Measurements from ENCODE around the gene CIAO2B. TPM values are rescaled to one million over a fixed set of nuclear protein-coding genes. Genes with fewer than 3 reads are reported as not detected.

Gene CIAO2B
- total and polyA plus RNA-seq, 4 donors: 51.1 to 120 (median 86.2) TPM

DNA sequence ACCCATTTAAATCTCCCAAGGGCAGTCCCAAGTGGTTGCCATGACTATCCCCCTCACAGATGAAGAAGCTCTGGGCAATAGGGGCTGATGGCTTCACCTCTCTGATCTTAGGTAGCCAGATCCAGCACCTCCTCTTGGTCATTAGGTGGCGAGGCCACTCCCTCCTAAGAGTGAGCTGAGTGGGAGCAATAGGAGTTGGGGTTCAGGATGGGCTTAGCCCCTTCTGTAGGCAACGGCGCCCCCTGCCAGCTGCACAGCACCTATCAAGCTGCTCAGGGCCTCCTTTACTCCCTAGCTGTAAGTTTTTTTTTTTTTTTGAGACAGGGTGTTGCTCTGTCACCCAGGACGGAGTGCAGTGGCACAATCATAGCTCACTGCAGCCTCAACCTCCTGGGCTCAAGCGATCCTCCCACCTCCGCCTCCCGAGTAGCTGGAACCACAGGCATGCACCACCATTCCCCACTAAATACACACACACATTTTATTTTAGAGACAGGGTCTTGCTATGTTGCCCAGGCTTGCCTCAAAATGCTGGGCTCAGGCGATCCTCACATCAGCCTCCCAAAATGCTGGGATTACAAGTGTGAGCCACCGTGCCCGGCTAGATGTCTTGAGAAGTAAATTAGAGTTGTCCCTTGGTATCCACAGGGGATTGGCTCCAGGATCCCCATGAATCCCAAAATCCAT lies 5.4 kb downstream of the CIAO2B start:
- Histone ChIP-seq H3K4me1 (ENCODE audit: control insufficient read depth in 4 of 4, insufficient read depth in 4 of 4, low read length in 3 of 4) (peaks cover 5 to 30% (median 21%) of the 10 kb centered on the region in 4 donors), H3K9me3 (ENCODE audit: control insufficient read depth in 4 of 4, low read length in 3 of 4) (no peaks in the 10 kb centered on the region), H3K36me3 (ENCODE audit: control insufficient read depth in 4 of 4, insufficient read depth in 3 of 4, low read depth in 1 of 4, low read length in 3 of 4) (no peaks in the 10 kb centered on the region), H3K4me3 (ENCODE audit: low read depth in 1 of 3, low read length in 3 of 3) (no peak overlapping the region), H3K27ac (ENCODE audit: low read depth in 1 of 2, low read length in 2 of 2) (no peak overlapping the region), H3K9ac (ENCODE audit: low read depth in 1 of 2, low read length in 2 of 2) (no peak overlapping the region), H3K27me3 (ENCODE audit: control insufficient read depth in 4 of 4, insufficient read depth in 4 of 4, low read length in 3 of 4) (no peaks in the 10 kb centered on the region)
- WGBS: 87% methylated on average over 10 of the region's 10 CpGs
- DNase-seq (ENCODE audit: low spot score): no peak
- TF ChIP-seq, protein P1, sequence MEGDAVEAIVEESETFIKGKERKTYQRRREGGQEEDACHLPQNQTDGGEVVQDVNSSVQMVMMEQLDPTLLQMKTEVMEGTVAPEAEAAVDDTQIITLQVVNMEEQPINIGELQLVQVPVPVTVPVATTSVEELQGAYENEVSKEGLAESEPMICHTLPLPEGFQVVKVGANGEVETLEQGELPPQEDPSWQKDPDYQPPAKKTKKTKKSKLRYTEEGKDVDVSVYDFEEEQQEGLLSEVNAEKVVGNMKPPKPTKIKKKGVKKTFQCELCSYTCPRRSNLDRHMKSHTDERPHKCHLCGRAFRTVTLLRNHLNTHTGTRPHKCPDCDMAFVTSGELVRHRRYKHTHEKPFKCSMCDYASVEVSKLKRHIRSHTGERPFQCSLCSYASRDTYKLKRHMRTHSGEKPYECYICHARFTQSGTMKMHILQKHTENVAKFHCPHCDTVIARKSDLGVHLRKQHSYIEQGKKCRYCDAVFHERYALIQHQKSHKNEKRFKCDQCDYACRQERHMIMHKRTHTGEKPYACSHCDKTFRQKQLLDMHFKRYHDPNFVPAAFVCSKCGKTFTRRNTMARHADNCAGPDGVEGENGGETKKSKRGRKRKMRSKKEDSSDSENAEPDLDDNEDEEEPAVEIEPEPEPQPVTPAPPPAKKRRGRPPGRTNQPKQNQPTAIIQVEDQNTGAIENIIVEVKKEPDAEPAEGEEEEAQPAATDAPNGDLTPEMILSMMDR (IDR thresholded peaks at IDR 0.05; ENCODE audit: low read depth, low read length, missing input control): peak; percentile 24
- TF ChIP-seq RAD21 (IDR thresholded peaks at IDR 0.05) (peak in 1 of 2 donors; percentile 46), GABPA (IDR thresholded peaks at IDR 0.05 in 1 of 2, conservative IDR thresholded peaks at IDR 0.05 in 1 of 2) (no peak)

DNA sequence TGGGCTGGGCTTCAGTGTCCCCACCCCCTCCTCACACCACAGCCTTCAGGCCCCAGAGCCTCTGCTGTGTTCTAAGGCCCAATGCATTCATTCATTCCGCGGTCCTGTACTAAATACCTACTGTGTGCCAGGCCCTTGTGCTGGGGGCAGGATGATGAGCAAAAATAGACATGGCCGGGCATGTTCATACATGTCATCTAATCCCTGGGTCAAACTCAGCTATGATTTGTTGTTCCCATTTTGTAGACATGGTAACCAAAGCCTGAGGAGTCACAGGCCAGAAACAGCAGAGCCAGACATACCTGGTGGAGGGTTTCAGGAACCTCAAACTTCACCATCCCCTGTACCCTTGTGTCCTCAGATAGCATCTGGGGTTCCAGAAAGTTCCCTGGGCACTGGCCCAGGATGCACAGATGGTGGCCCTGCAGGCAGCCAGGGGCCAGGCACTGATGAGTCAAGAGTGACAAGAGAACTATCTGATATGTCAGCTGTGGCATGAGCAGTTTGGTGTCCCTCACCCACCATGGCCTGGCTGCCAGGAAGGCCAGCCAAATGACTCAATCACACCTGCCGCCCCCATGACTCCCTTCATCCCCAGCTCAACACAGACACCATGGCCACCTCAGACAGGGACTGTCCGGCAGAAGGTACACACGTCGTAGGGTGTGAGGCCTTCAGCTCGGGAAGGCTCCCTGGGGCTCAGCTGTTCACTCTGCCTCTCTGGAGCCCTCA lies 6.1 kb downstream of the CIAO2B start:
- no peak for DNase-seq (ENCODE audit: low spot score)
- no peak overlapping the region for H3K4me3 ChIP-seq (ENCODE audit: low read depth in 1 of 3, low read length in 3 of 3)
- H3K27me3 ChIP-seq (ENCODE audit: control insufficient read depth in 4 of 4, insufficient read depth in 4 of 4, low read length in 3 of 4): no peaks in the 10 kb centered on the region
- H3K9ac ChIP-seq (ENCODE audit: low read depth in 1 of 2, low read length in 2 of 2): no peak overlapping the region
- H3K27ac ChIP-seq (ENCODE audit: low read depth in 1 of 2, low read length in 2 of 2): no peak overlapping the region
- no peaks in the 10 kb centered on the region for H3K36me3 ChIP-seq (ENCODE audit: control insufficient read depth in 4 of 4, insufficient read depth in 3 of 4, low read depth in 1 of 4, low read length in 3 of 4)
- no peak for TF ChIP-seq RXRA (IDR thresholded peaks at IDR 0.05)
- TF ChIP-seq HNF4G (IDR thresholded peaks at IDR 0.05): no peak
- TF ChIP-seq, protein P2, sequence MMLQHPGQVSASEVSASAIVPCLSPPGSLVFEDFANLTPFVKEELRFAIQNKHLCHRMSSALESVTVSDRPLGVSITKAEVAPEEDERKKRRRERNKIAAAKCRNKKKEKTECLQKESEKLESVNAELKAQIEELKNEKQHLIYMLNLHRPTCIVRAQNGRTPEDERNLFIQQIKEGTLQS (IDR thresholded peaks at IDR 0.05): no peak
- no peak for TF ChIP-seq RAD21 (IDR thresholded peaks at IDR 0.05)
- TF ChIP-seq, protein P3, sequence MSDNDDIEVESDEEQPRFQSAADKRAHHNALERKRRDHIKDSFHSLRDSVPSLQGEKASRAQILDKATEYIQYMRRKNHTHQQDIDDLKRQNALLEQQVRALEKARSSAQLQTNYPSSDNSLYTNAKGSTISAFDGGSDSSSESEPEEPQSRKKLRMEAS (IDR thresholded peaks at IDR 0.05): no peak
- no peak for TF ChIP-seq GABPA (IDR thresholded peaks at IDR 0.05 in 1 of 2, conservative IDR thresholded peaks at IDR 0.05 in 1 of 2)
- no peak for TF ChIP-seq NR2F2 (IDR thresholded peaks at IDR 0.05)
- no peak for TF ChIP-seq YY1 (IDR thresholded peaks at IDR 0.05)
- no peak for TF ChIP-seq TAF1 (conservative IDR thresholded peaks at IDR 0.05)
- no peak for TF ChIP-seq EGR1 (IDR thresholded peaks at IDR 0.05; ENCODE audit: low read depth in 2 of 2)
- no peak for TF ChIP-seq JUND (IDR thresholded peaks at IDR 0.05)
- peaks cover 5 to 25% (median 14%) of the 10 kb centered on the region in 4 donors for H3K4me1 ChIP-seq (ENCODE audit: control insufficient read depth in 4 of 4, insufficient read depth in 4 of 4, low read length in 3 of 4)
- no peaks in the 10 kb centered on the region for H3K9me3 ChIP-seq (ENCODE audit: control insufficient read depth in 4 of 4, low read length in 3 of 4)
- WGBS: 93% methylated on average over 8 of the region's 8 CpGs

DNA sequence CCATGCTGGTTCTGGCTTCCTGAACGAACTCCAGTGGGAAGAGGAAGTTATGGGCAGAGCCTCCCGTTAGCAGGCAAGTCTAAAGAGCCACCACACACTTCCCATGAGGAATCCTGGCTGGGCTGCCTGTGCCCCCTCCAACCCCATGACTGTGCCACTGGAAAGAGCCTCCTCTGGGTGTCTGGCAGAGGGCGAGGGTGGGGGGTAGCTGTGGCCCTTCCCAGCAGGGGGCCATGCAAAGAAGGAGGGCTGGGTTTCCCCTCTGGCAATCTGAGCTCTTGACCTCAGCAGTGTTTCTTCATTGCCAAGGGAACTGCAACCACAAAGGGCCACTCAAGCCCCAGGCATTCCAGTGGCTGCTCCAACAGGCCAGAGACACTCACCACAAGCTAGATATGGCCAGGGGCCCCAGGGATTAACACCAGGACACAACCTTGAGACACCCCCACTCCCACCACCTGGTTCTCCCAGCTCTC lies 7.2 kb downstream of the CIAO2B start:
- 69% methylated on average over 3 of the region's 3 CpGs for WGBS
- no peak overlapping the region for H3K27ac ChIP-seq (ENCODE audit: low read depth in 1 of 2, low read length in 2 of 2)
- H3K9me3 ChIP-seq (ENCODE audit: control insufficient read depth in 4 of 4, low read length in 3 of 4): no peaks in the 10 kb centered on the region
- H3K27me3 ChIP-seq (ENCODE audit: control insufficient read depth in 4 of 4, insufficient read depth in 4 of 4, low read length in 3 of 4): no peaks in the 10 kb centered on the region
- no peak overlapping the region for H3K9ac ChIP-seq (ENCODE audit: low read depth in 1 of 2, low read length in 2 of 2)
- peaks cover 2 to 15% (median 8%) of the 10 kb centered on the region in 4 donors for H3K4me1 ChIP-seq (ENCODE audit: control insufficient read depth in 4 of 4, insufficient read depth in 4 of 4, low read length in 3 of 4)
- H3K36me3 ChIP-seq (ENCODE audit: control insufficient read depth in 4 of 4, insufficient read depth in 3 of 4, low read depth in 1 of 4, low read length in 3 of 4): no peaks in the 10 kb centered on the region
- DNase-seq (ENCODE audit: low spot score): no peak
- H3K4me3 ChIP-seq (ENCODE audit: low read depth in 1 of 3, low read length in 3 of 3): no peak overlapping the region
- TF ChIP-seq, protein P3 (IDR thresholded peaks at IDR 0.05): no peak
- no peak for TF ChIP-seq GABPA (IDR thresholded peaks at IDR 0.05 in 1 of 2, conservative IDR thresholded peaks at IDR 0.05 in 1 of 2)
- TF ChIP-seq FOXA1 (IDR thresholded peaks at IDR 0.05): no peak
- no peak for TF ChIP-seq NR2F2 (IDR thresholded peaks at IDR 0.05)
- TF ChIP-seq, protein P4, sequence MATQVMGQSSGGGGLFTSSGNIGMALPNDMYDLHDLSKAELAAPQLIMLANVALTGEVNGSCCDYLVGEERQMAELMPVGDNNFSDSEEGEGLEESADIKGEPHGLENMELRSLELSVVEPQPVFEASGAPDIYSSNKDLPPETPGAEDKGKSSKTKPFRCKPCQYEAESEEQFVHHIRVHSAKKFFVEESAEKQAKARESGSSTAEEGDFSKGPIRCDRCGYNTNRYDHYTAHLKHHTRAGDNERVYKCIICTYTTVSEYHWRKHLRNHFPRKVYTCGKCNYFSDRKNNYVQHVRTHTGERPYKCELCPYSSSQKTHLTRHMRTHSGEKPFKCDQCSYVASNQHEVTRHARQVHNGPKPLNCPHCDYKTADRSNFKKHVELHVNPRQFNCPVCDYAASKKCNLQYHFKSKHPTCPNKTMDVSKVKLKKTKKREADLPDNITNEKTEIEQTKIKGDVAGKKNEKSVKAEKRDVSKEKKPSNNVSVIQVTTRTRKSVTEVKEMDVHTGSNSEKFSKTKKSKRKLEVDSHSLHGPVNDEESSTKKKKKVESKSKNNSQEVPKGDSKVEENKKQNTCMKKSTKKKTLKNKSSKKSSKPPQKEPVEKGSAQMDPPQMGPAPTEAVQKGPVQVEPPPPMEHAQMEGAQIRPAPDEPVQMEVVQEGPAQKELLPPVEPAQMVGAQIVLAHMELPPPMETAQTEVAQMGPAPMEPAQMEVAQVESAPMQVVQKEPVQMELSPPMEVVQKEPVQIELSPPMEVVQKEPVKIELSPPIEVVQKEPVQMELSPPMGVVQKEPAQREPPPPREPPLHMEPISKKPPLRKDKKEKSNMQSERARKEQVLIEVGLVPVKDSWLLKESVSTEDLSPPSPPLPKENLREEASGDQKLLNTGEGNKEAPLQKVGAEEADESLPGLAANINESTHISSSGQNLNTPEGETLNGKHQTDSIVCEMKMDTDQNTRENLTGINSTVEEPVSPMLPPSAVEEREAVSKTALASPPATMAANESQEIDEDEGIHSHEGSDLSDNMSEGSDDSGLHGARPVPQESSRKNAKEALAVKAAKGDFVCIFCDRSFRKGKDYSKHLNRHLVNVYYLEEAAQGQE (IDR thresholded peaks at IDR 0.05): no peak
- no peak for TF ChIP-seq RXRA (IDR thresholded peaks at IDR 0.05)
- no peak for TF ChIP-seq YY1 (IDR thresholded peaks at IDR 0.05)
- no peak for TF ChIP-seq FOXA2 (IDR thresholded peaks at IDR 0.05)
- TF ChIP-seq, protein P5, sequence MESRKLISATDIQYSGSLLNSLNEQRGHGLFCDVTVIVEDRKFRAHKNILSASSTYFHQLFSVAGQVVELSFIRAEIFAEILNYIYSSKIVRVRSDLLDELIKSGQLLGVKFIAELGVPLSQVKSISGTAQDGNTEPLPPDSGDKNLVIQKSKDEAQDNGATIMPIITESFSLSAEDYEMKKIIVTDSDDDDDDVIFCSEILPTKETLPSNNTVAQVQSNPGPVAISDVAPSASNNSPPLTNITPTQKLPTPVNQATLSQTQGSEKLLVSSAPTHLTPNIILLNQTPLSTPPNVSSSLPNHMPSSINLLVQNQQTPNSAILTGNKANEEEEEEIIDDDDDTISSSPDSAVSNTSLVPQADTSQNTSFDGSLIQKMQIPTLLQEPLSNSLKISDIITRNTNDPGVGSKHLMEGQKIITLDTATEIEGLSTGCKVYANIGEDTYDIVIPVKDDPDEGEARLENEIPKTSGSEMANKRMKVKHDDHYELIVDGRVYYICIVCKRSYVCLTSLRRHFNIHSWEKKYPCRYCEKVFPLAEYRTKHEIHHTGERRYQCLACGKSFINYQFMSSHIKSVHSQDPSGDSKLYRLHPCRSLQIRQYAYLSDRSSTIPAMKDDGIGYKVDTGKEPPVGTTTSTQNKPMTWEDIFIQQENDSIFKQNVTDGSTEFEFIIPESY (IDR thresholded peaks at IDR 0.05): no peak

Measured in liver (tissue), 9 donors.